ENCODE data around the gene RAB33A.
A peak's percentile ranks its signal among the peaks of the same experiment; 100 is the strongest.
"Not testable (repeated sequence)": the region's sequence is repeated elsewhere in the genome, so short reads cannot be mapped to it uniquely, and the experiment has no call there.

RAB33A gene

DNA sequence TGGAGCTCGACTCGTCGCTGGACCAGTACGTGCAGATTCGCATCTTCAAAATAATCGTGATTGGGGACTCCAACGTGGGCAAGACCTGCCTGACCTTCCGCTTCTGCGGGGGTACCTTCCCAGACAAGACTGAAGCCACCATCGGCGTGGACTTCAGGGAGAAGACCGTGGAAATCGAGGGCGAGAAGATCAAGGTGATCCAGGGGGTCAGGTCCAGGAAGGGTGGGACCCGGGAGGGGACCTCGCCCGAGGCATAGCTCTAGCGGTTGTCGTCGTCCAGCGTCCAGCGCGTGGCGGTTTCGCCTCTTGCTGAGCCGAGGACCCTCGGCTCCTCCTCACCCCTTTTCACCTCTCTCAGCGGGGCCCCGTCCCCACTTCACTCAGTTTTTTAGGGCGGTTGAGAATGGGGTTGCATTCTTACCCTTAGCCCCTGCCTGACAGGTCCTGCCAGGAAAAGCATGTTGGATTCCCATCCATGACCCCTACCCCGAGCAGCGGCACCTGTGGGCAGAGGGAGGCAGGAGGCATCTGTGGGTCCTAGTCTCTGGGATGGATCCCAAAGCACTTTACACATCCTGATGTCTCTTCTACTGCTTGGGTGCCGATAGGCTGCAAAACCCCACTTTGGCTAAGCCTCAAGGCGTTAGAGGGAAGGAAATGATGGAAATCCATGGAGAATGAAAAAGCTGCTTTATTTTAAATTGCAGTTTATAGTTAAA, 524 bp downstream of the RAB33A start:
- no peak for DNase-seq (ENCODE audit: low spot score)

DNA sequence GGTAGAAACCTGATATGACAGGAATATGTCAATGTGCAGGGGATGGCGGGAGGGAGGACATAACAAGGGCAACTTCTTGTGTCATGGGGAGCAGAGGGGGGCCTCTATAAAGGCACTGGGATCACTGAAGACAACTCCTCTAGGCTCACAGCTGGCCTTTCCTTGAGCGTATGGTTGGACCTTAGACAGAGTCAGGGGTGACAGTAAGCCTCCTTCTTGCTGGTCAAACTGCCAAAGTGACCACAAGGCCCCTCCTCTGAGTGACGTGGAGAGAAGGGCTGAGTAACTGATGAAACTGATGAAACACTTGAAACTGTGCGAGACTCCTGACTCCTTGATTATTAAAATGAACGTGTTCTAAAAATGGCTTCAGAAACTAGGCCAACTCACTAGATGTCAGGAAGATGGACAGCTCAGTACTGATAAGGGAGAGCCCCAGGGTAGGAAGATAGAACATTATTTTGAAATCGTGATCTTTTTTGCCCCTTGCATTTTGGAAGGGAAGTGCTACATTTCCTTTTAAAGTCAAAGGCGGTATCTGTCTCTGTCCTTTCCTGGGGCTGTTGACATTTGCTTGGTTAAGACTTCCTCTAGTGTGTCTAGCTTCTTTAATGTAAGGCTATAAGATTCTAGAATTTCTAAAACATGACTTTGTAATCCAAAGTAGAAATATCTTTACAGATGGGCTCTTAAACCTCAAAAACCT, 1.6 kb downstream of the RAB33A start:
- no peak for DNase-seq (ENCODE audit: low spot score)

DNA sequence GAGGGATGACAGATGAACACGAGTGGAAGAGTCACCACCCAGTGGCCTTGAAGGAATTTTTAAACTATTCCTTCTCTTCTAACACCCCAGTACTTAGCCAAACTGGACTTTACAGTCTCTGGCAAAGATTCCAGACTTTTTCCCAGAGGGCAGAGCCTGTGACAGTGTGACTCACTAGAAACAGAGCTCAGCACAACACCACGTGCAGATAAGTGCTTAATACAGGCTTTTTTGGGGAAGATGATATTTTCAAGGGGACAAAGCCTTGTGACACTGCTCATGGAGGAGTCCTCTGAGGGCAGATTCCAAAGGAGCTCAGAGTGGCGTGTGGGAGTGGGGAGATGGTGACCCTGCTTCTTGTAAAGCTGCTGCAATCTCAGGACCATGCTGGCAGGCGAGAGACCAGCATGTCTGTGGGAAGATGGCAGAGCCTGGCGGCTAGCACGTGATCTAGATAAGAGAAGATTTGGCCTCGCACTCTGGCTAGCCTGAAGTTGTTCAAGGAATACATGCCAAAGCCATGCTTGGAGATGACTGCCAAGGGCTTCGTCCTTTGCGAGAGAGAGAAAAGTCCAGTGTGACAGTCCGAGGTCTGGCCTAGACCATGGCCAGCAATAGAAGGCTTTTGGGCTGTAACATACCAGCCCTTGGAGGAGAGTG, 2.4 kb downstream of the RAB33A start:
- DNase-seq (ENCODE audit: low spot score), result peak; percentile 29

DNA sequence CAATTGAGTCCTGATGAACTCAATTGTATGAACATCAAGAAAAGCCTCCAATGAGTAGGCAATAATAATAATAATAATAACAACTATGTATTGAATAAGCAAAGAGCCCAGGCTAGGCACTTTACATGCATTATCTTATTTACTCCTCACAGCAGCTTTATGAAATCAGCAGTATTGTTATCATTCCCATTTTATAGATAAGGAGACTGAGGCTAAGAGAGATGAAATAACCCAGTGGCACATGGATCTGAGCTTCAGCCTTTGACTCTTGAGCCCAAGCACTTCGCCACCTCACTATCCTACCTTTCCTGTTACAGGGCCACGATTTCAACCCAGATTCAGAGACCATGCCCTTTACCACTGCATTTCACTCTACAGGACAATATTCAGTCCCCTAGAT, 3.2 kb downstream of the RAB33A start:
- no peak for DNase-seq (ENCODE audit: low spot score)

DNA sequence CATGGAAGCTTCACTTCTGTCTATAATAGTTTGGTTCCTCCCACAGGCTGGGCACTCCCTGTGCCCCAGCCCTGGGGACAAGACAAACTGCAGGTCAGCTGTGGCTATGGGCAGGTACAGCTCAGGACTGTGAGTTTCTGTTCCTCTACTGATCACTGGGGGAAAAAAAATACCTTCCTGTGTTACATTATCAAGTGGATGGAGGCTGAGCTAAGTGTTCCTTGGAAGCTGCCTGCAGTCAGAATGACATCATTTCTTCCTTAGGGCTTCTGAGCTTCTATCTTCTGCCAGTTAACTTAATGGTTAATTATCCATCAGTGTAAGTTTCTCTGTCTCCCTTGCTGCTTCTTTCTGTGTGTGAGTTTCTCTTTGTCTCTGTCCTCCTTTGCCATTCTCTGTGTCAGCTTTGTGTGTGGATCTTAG, 4.6 kb downstream of the RAB33A start:
- no peak for DNase-seq (ENCODE audit: low spot score)

DNA sequence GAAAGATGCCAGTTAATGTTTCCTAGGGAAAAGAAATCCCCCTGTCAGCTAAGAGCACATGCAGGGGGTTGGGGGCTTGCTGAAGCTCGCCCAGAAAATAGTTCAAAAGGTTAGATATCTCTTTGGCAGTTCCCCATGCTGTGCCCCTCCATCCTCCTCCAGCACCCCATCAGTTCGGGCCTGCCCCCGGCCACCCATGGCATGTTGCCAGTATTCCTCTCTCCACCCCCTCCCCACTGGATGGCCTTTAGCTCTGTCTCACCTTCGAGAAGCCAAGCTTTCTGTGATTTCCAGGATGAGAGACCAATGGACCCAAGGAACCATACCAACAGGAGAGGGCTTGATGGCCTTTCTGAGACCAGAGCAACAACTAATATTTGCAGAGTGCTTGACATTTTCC, 5.2 kb downstream of the RAB33A start:
- DNase-seq (ENCODE audit: low spot score), result no peak

DNA sequence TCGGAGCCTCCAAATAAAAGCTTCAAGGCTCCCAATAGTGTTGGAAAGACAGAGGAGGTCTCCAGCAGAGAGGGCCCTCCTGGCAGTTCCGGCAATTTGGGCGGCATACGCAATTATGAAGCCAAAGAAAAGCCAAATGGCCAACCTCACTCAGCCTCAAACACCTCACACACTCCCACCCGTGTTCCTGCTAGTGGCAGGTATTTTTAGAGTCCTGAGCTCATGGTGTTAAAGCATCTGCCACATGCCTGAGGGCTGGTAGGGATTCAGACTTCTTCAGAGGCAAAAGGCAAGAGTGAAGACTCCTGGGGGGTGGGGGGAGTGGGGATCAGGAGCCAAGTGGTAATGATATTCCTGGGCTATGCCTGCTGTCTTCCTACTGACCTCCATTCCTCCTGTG, 7.4 kb downstream of the RAB33A start:
- no peak for DNase-seq (ENCODE audit: low spot score)

DNA sequence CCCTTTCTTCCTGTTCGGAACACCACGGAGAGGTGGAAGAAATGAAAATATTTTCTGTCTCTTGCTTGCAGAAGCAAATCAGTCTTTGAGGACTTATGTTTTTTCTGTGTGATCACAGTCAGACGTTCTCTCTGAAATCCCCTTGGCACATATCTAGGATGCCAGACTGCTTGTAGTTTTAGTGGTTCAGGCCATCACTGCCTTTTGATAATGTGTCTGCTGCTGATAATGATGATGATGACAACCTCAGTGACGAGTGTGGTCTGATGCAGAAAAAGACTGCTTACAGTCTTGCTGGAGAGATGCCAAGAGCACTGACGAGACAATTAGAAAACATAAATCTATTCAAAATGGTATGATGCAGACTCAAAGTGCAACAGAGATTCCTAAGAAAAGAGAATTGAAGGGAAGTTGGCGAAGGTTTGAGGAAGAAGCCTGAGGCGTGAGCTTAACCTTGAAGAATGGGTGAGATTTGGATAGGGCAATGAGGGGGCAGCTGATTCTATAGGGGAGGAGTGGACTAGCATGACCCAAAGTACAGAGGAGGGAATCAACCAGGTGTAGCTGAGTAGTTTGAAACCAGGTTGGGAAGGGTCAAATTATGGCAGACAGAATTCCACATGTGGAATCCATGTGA, 7.9 kb downstream of the RAB33A start:
- peak; percentile 76 for DNase-seq (ENCODE audit: low spot score)

DNA sequence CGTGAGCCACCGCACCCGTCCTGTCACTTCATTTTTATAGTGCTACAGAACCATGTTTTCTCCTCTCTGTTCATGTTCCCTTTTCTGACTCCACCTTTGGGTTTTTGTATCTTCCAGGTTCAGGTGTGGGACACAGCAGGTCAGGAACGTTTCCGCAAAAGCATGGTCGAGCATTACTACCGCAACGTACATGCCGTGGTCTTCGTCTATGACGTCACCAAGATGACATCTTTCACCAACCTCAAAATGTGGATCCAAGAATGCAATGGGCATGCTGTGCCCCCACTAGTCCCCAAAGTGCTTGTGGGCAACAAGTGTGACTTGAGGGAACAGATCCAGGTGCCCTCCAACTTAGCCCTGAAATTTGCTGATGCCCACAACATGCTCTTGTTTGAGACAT, 12.4 kb downstream of the RAB33A start:
- DNase-seq (ENCODE audit: low spot score), result no peak

DNA sequence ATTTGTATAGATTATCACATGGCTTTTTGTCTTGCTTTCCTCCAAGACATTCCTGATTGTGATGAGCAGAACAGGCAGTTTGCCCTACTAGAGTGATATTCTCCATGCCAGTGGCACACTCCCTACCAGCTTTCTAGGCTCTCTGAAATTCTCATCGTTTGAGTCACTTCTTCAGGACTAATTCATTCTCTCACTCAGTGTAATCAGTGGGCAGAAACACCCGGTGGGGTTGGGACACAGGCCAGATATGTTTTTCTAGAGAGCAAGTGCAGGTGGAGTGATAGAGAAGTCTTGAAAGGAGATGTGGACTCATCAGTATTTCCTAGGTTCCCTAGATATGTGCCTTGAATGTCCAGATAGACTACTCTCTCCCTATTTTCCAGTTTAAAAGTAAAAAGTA, 13.1 kb downstream of the RAB33A start:
- no peak for DNase-seq (ENCODE audit: low spot score)

DNA sequence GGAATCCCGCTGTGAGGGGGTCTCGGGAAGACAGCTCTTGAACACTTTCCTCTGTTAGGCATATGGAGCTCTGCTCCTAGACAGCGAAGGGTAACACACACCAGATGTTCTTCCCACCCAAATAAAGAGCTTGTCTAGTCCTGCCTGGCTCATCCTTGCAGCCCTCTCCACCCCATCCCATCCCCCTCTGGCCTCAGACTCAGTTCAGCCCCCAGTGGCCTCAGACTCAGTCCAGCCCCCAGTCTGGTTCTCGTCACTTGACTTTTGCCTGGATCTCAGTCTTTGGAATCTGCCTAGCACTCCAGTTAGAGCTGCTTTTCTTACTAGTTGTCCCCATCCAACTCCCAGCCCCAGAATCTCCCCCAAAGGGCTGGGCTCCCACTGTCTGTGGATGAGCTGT, 14.9 kb downstream of the RAB33A start:
- DNase-seq (ENCODE audit: low spot score), result no peak

DNA sequence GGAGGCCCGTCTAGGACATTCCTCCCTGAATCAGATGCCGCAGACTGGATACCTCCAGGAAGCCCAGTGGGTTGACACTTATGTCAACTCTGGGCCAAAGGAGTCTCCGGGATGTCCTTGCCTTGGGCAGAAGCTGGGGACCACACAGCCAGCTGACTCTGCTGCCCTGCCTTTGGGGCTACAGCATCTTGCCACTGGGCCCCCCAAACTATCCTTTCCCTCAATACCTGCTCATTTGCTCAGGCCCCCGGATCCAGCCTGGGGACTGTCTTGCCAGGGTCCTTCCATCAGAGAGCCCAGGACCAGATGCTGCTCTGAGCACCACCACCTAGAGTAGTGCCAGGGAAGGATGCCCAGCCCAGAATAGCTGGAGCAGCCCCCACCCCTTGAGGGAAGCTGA, 19.0 kb downstream of the RAB33A start:
- no peak for DNase-seq (ENCODE audit: low spot score)

DNA sequence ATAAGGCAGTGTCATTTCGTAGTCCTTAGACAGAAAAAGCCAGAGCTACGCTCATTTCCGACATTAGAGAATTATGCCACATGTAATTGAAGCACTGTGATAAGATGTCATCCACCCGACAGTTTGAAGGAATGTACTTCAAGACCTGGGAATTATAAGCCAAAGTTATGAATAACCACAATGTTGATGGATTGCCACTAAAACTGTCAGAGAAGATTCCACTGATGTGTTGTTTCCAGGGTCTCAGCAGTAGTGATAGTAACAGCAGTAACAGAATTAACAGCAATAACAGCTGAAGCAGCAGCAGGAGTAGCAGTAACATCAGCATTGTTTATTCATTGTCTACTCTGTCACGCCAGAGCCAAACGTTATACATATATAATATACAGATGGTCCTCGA, 24.7 kb downstream of the RAB33A start:
- DNase-seq (ENCODE audit: low spot score), result no peak

DNA sequence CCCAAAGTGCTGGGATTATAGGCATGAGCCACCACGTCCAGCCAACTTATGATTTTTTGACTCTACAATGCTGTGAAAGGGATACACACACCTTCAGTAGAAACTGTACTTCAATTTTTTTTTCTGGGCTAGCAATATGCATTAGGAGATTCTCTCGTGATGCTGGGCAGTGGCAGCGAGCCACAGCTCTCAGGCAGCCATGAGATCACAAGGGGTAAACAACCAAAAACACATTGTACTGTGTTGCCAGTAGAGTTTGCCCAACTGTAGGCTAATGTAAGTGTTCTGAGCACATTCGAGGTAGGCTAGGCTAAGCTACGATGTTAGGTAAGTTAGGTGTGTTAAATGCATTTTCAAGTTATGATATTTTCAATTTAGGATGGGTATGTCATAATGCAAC, 25.7 kb downstream of the RAB33A start:
- DNase-seq (ENCODE audit: low spot score), result no peak

DNA sequence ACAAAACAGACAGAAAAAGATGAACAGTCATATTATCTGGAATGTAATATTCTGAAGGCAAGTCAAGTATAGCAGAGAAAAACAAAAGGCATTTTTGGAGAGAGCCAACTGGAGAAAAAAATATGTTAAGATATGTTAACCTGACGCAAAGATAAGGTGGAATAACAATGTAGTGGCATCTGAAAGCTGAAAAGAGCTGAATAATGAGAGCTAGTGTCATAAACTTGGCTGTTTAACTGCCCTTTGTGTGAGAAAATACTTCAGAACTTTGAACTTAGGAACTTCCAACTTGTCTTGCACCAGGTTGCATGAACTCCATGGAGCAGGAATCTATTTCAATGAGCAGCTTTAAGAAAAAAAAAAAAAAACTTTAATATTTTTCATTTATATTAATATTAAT, 32.9 kb downstream of the RAB33A start:
- DNase-seq (ENCODE audit: low spot score), result no peak

DNA sequence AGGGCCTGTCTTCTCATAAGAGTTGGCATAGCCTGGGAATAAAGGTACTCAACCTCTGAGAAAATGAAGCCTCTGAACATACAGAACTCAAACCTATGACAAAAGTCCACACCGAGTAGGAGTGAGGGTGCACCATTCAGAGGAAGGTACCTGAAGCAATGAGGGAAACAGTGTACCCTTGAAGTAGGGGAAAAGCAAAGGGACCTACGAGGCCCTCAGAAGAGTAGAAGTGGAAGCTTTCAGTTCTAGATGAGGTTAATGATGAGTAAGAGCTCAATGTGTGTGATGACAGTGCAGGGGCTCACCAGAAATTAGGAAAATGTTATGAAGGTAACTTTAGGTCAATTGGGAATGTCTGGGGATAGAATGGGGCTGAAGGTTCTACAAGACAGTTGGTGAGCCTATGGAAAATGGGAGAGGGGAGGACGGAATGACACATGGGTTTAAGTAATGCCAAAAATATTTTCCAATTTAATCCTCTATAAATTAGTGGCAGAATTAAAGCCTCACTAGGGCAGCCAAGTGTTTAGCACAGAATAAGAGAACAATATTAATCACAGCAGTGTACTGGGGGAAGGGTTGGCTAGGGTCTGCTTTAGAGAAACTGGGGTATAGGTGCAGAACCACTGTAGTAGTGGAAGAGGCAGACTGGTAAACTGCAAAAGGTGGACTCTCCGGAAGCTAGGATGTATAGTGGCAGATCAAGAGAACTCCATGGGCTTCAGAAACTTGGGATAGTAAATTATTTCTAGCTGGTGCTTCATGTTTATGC, 39.8 kb downstream of the RAB33A start:
- no peak for DNase-seq (ENCODE audit: low spot score)

DNA sequence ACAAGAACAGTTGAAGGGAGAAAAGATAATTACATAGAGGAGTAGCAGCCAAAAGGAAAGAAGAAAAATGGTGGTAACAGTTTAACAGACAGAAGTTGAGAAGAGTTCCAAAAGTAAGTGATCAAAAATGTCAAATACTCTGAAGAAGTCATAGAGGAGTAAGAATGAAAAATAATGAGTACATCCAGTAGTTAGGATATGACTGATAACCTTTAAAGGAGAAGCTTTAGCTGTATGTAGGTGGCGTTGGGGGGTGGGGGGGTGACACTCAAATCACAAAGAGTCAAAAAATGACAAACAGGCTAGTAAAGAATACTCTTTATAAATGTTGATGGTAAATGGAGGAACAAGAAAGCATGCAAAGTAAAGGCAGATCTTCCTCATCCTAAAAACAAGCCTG, 40.6 kb downstream of the RAB33A start:
- DNase-seq (ENCODE audit: low spot score), result no peak

DNA sequence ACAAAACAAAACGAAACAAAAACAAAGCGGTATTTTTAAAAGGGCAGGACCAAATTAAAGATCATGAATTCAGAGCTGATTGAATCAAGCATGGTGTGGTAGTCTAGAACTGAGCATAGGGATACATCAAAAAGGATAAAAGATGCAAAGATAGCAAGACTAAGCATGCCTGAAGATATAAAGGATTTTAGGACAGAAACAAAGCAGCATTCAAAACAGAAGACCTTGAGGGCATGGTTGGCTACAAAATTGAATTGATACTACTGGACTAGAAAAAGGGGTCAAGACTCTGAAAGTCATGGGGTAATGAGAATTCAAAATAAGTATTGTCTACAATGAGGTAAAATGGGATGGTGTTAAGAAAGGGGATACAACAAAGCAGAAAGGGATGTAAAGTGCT, 41.6 kb downstream of the RAB33A start:
- no peak for DNase-seq (ENCODE audit: low spot score)

DNA sequence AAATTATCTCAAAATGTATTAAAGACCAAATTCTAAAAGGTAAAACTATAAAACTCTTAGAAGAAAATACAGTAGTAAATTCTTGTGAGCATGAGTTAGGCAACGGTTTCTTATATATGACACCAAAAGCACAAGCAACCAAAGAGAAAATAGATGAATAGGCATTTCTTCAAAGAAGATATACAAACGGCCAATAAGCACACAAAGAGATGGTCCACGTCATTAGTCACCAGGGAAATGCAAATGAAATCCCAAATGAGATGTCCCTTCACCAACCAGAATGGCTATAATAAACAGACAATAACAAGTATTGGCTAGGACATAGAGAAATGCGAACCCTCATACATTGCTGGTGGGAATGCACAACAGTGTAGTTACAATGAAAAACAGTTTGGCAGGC, 44.6 kb downstream of the RAB33A start:
- no peak for DNase-seq (ENCODE audit: low spot score)

DNA sequence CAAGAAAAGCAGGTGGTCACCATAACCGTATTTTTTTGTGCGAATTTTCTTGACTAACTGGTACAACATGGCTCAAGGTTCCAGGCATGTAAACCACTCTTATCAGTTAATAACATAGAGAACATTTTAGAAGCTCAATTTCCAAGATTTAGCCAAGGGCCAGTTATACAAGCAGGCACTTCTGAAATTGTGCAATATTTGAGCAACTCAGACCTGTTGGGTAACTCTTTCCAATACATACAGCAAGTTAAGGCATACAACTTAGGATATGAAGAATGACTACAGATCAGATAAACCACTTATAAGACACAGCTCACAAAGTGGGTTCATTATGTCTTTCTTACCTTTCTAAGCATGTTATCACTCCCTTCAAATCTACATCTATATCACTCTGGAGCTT, 53.0 kb downstream of the RAB33A start:
- no peak for DNase-seq (ENCODE audit: low spot score)

DNA sequence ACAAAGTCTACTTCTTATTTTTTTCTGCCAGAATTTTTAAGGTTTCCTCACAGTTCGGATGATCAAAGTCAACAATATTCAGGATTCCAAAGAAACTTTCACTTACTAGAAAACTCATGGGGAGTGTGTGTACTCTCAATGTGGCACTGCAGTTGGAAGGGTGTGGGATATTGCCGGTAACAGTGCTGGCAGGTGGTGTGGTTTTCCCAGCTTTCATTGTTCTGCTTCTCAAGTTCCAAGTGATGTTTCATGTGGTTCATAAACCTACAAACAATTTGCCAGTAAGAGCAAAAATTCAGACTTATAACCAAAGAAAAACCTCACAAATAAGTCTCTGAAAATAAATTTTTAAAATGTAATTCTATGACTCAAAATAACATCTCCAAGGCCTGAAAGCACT, 57.1 kb downstream of the RAB33A start:
- DNase-seq (ENCODE audit: low spot score), result no peak

DNA sequence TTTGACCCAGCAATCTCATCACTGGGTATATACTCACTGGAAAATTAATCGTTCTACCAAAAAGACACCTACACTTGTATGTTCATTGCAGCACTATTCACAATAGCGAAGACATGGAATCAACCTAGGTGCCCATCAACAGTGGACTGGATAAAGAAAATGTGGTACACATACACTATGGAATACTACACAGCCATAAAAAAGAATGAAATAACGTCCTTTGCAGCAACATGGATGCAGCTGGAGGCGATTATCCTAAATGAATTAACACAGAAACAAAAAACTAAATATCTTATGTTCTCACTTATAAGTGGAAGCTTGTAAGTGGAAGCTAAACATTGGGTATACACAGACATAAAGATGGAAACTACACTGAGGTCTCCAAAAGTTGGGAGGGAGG, 59.4 kb downstream of the RAB33A start:
- DNase-seq (ENCODE audit: low spot score), result not testable (repeated sequence)
